CD4-positive, alpha-beta T cell treated with Interleukin-15 for 4 hours (primary cell): ENCODE results near the gene CD44.

ENCODE experiments used
- DNase-seq: peaks from one replicate; pipeline ENCODE4 v3.0.0-alpha.2; 2020; ENCODE audit warnings: low spot score

CD44 gene

DNA sequence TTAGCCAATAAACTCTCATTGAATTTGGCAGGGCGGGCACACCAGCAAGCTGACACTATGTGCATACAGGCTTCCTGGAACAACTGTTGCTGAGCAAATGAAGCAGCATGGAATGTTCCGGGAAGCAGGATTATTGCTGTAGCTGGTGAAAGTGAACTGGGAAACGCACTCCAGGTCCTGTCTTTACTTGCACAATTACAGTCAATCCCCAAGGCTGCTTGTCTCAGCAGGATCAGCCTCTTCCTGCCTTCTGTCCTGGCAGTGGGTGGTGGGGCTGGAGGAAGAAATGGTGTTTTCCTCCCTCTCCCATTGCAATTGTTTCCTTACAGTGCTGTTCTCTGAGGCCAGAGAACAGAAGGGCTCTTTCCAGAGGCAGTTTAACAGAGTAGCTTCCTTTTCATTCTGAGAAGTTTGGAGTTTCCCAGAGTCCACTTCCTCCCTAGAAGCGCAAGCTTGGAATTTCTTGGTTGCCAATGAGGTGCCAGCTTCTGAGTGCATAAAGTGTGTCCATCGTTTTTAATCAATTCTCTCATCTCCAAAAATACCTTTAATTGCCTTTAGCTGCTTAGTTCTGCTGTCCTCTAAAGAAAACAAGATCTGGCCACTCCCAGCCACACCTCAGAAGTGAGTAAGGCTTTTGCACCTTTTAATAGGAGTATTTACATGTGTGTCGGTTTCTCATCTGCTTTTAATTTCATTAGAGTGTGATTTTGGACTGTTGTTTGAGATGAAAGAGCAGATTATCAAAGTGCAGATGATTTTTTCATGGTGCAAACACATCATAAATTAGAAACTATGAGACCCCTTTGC is 19.9 kb downstream of the CD44 start:
- DNase-seq: no peak

DNA sequence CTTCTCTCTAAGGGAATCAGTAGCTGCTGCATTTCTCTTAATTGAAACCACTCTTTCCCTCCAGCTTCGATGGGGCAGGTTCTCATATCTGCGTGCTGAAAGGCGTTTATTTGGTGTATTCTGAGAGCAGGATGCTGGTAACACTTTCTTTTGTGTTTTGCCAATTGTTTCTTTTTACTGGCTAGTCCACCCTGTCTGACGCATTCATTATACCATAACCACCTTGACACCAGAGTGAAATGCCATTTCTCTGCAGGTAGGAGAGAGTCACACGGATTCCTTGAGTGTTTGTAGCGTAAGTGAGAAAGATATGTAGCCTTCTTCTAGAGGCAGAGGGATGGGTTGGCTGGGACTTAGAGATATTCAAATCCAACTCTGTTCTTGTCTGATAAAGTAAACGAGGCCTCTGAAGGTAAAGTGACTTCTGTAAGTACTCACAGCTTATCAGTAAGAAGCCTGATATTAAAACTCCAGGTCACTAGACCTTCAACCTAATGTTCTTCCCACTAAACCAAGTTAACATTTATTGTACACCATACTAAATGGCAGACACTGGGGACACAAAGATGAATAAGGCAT is 21.4 kb downstream of the CD44 start:
- no peak for DNase-seq

DNA sequence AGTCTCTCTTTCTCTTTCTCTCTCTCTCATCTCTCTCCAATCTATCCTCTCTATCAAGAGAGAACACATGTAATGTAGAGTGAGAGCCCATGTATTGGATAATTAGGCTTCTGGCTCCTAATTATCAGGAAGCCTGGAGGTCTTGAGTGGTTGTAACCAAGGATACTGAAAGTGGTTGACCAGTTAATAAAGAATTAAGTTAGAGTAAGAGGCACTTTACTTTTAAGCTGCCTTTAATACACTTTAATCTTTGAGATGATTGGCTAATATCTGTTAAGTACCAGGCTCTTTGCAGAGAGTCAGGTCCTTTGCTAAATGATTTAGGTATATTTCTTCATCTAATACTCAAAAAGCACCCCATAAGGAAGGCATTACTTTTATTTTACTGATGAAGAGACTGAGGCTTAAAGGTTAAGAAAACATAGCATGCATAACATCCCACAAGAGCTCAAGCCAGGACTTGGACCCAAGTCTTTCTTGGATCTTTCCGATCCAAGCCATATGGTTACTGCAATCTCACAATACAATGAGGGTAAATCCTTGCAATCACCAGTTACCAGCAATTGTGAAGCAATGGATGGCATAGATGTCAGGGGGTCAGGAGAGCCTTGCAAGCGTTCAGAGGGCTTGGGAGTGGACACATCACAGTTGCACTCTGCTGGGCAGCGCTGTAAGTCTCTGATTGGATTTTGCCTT is 22.1 kb downstream of the CD44 start:
- DNase-seq: no peak

DNA sequence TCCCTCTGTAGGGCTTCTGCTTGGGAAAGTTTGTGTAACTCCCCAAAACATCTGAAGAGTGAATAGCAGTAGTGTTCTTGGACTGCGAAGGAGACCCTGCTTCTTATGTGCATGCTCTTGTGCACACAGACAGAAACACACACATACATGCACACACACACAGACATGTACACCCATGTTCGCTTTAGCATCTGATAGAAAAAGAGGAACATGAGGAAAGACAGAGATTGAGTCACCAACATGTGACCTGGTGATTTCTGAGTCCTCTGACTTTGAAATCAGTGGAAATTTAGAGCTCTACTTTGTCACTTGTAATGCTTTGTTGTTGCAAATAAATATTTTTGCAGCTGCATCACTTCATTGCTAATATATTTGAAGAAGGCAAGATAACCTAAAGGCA is 23.8 kb downstream of the CD44 start:
- no peak for DNase-seq

DNA sequence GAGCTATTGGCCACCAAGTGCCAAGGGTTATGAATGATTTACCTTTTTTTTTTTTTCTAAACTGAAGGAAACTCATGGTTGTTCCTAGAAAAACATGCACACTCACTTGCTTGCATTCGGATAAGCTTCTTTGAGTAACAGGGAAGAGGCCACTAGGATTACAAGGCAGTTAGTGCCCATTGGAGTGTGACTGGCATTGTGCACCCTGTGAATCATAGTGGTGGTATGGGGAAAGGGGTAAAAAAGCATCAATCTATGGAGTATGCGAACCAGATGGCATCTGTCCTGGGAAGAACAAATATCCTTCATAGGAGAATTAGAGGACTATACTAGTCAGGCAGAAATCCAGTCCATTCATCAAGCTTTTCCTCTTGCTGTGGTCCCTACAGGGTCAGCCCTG is 24.2 kb downstream of the CD44 start:
- DNase-seq: no peak

DNA sequence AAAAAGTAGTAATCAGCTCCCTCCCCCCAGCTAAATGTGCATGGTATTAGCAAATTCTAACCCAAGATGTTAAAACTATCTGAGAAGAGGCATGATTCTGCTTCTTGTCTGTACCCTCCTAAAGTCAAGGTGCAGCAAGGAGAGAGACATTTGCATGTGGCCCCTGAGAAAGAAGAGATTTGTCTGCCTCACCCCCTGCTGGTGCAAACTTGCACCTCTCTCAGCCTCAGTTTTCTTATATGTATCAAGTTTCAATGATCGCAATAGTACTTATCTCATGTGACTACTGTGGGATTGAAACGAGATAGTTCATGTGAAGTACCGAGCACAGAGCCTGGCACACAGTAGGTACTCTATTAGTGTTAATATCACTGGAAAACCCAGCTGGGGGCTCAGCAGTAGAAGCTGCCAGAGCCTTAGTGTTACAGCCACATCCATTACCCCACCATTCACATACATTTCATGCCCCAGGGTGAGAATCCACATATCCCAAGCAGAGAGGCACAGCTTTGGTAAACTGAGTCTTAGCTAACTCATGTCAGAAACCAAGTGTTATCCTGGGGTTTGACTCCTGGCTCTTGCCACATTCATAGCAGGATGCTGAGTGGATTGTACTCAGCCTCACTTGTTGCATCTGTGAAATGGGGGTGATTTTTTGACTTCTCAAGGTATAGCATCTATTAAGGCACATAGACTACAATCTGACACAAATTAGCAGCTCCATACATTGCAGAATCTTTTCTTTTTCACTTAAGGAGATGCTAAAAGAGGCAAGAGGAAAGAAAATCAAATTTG is 24.9 kb downstream of the CD44 start:
- DNase-seq: no peak

DNA sequence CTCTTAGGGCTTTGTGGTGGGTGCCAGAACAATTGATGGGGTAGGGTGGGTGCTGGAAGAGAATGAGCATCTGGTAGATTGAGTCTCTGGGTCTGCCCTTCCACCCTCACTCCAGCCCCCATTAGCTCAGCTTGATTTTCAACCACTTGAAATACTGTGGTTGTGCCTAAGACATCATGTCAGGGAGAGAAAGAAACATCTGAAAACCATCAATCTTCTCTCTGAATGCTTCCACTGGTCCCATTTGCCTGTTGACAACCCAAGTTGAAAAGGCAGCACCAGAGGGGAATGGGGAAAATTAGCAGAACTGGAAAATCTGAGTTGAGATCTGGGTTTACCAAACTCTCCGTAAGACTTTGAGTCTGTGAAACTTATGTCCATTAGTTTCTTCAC is 26.1 kb downstream of the CD44 start:
- no peak for DNase-seq

DNA sequence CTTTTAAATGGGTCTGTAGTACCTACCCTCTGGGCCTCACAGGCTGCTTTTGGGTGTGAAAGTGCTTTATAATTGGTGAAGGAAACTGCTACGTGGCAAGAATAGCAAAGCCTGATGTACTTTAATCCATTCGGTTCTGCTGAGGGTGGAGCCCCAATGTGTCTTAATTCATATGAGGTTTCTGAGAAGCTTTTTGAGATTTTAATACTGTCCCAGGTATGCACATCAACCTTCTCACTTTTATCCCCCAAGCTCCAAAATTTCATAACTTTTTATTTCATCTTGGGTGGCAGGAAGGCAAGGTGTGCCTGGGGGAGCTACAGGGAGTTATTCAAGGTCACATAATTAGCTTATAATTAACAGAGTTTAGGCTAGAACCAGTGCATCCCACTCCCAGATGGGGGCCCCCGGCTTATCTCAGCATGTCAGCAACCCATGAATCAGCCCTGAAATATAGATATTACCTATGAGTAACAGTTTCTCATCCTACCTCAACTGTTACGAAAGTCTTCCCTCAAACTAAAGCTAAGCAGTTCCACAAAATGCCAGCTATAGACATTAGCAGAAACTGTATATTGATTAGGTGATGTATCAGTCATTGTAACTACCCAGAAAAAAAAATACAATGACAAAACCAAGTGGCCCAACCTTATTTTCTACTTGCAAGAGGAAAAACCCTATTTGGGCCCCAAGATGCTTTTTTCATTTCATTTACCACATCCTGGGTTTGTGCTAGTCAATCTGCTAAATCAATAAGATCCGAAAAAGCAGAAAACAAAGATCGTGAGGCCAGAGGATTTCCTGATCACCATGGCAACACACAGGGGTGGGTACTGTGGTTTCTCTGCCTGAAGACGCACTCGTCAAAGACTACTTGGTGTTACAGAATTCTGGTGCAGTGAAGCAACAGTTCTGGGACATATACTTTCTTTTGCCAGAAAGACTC is 26.7 kb downstream of the CD44 start:
- peak; percentile 95 for DNase-seq

DNA sequence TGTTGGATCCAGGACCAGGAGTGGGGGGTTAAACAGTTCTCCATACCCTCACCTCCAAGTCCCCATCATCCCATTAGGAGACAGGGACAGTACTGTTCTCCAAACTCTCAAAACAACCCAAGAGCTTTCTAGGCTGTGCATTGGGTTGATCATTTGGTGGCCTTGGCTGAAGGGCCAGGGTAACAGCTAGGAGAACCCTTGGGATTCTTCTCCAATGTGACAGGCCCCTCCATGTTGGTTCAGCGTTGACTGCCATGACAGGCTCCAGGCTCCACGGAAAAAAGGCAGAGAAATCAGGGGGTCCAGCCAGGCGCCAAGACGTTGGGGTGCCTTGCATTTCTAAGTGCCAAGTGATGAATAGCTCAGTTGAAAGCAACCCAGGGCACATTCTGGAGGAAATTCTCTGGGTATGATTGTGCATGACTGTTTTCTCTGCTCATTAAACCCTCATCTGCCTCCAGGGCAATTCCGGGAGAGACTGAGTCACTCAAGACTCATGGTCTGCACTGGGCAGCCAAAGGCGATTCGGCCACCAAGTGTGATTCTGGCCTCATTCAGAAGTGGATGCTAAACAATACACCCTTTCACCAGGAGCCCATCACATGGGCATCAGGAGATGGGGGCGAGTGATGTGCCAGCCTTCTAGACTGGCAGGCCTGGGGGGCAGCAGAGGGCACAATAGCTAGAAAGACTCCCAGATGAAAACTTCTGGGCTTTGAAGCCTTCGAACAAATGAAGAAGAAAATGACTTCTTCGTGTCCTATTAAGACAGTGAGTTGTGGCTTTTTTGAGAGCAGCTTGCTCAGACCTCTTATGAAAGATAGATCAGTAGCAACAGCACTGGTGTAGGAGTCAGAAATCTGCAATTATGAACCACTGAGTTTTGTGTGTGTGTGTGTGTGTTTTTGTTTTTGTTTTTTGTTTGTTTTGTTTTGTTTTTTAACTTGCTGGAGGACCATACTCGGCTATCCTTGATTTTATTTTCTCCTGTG is 27.7 kb downstream of the CD44 start:
- DNase-seq: peak; percentile 48

DNA sequence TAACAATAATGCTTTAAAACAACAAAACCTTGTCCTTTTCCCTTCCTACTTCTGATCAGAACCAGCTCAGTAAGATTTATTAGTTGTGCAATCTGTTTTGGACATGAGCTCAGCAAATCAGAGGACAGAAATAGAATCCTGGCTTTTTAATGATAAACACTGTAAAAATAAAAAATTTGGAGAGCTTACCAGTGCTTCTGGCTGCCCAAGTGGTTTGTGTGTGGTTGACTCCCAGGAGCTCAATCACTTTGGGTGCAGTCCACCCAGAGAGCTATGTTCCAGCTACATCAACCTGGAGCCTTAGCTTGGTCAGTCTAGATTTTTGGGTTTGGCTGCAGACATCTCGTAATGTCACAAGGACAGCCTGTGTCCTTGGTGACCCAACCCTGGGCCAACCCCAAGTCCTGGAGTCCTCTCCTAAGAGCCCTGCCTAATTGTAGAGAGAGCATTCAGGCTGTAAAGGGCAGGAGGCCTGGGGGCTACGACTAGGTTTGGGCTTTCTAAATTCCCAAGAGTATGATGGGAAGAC is 28.5 kb downstream of the CD44 start:
- no peak for DNase-seq

DNA sequence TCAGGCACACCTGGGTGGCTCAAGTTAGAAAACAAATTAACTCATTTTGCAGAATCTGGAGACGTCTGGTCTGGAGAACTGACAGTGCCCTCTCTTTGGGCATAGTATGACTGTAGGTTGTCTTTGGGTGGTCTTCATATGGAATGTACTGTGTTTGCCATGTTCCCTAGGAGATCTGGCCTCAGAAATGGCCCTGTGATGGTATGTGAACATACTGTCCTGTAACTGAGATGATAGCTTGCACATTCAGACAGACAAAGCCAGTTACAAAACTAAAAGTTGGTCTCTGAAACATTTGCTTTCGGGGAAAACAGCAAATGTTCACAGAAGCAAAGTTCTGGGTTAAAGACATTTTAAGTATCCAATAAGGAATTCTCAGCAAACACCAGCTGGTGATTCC is 29.7 kb downstream of the CD44 start:
- DNase-seq: no peak

DNA sequence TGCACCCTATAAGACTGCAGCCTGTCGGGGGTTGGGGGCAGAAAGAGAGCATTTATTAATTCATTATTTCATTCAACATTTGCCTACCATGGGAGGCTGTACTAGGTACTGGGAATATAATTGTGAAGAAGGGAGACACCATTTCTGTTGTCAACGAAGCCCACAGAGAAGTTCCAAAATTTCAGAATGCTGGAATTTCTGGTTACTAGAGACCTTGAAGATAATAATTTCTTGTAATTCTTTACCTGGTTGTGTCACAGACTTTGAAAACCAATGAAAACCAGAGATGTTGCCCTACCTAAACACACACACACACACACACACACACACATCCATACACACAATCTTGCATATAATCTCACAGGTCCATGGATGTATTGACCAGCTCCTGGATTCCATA is 30.1 kb downstream of the CD44 start:
- no peak for DNase-seq

DNA sequence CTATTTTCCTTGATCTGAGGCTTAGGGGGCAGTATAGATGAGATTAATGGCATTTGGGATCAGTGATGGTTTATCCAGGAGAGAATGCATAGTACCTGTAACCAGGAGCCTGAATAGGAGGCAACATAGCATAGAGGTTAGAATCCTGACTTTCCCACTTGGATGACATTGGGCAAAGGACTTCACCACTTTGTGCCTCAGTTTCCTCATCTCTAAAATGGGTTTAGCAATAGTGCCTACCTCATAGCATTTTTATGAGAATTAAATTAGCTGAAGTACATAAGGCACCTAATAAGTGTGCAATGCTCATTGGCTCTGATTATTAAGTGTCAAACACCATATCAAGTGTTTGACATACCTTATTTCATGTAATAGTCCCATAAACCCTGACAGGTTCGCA is 30.8 kb downstream of the CD44 start:
- no peak for DNase-seq

DNA sequence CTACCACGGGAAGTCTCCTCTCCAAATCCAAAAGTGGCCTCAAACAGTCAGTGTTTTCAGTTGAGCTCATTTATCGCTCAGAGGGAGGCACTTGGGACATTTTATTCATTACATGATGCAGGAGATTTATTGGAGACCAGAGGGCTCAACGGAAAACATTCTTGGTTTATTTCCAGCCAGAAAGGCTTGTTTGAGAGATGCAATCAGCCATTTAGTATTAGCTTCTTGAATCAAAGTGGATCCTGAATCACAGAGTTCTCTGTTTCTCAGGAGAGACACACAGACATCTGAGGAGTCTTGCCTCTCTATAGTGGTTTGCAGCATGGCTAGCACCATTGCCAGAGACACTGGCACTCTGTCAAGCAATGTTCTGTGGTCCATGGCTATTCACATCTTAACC is 31.5 kb downstream of the CD44 start:
- DNase-seq: no peak

DNA sequence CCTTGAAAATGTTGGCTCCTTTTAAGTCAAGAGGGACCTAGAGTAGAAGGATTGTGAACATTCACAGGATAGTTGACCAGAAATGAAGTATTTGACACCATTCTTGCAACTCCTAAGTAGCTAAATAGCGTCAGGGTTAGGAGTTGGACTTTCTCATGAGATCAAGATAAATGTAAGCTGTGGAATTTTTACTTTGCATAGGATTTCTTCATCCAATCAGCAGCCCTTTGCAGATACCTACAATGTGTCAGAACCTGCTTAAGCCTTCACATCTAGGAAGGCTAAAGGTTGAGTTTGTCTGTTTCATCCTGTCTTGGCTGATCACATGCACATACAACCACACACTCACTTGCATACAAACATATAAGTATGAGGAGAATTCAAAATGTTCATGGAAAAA is 32.3 kb downstream of the CD44 start:
- DNase-seq: no peak

DNA sequence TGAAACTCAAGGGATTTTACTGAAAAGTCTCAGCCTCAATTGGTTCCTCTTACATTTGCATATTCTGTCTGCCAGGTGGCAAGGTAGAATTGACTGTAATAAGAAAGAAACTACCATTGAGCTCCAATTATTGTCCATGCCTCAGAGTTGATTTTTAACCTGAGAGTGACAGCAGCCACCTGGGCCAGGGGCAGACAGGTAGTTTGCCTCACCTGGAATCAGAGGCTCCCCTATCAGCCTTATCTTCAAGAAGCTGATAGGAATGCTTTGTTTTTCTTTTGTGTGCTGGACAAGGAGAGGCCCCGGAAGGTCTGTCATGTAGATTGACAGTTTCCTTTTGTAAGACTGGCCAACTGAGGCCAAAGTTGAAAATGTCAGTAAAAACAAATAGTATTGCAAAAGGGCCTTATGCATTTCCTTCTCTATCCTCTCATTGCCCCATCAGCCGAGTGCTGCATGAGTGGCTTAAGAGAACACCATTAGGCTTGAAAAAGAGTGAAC is 34.1 kb downstream of the CD44 start:
- DNase-seq: no peak

DNA sequence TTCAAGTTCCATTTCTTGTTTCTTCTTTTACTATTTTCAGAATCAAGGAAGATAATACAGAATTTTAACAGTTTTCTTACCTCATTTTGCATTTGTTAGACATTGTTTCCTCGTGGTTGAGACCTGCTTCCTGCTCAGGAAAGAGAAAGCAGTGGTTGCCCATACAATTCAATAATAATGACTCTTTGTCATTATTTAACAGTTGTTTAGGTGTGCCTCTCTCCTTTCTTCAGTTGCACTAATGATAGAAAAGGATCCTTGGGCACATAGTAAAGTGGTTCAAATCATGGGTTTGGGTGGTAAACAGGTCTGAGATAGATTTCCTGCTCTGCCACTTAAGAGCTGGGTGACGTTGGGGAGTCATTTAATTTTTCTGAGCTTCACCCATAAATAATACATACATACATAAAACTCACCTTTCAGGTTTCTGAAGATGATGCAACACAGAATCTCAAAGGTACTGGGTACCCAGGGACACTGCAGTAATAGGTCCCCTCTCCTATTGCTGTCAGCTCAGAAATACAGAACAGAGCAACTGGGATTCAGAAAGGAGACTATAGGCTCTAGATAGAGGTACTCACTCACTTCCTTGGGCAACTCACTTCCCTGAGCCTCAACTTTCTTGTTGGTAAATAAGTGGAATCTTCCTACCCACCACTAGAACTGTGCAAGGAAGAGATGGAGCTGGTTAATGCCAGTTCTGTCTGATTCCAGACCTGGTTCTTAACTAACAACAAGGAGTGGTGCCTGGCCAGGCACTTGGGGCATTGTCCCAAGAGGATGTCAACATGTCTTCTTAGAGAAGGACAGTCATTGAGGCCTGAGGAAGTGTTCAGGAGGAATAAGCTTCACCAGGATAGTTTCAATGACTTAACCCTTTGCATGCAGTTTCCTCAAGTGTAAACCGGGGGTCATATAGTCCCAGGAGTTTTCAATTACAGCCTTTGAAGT is 34.9 kb downstream of the CD44 start:
- DNase-seq: no peak

DNA sequence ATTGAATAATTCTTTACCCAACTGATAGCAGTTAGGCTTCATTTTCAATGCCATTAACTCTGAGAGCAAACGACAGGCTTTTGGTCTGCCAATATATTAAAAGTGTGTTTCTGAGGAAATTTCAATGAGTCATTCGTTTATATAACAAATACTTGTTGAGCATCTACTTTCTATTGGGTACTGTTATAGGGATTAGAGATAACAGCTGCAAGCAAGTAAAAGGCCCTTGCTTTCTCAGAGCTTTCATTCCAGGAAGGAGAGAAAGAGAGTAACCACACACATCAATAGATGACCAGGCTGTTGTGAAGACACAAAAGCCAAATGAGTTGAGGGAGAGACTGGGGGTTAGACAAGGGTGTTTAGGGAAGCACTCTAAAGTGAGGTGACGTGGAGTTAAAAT is 35.7 kb downstream of the CD44 start:
- peak; percentile 65 for DNase-seq

DNA sequence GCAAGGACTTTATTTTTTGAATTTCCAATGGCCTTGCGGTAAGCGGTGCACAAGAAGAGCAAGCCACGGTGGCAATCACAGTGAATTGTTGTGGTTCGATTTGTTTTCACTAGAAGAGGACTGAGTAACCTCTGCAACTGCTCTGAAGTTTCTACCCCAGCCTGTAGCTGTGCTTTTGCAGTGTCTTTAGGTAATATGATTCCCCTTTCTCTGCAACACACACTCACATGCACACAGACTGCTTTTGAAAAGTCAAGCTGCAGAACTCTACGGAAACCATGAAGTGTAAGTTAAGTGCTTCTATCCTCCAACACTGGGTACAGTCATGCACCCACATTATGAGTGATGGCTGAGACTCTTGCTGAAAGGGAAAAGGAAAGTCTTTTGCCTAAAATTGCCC is 38.4 kb downstream of the CD44 start:
- peak; percentile 43 for DNase-seq
